Body of pancreas (tissue), 4 donors: ENCODE results near the gene ESYT2.

Experiments used
- POLR2A ChIP-seq, 3 donors: fragments of 450-650 bp; IDR thresholded peaks; one replicate each; pipeline ENCODE4 v1.6.1; 2016; ENCODE audit warnings: antibody characterized with exemption in 3 of 3, mild to moderate bottlenecking in 2 of 3
- TF ChIP-seq, protein P1 (sequence below), 7 experiments: fragments of 450-650 bp in 4 of 7; fragments of 200-600 bp in 3 of 7; sonication (generic) in 3 of 7; IDR thresholded peaks; one replicate each; pipeline ENCODE4 v1.5.1; 2016 to 2019; ENCODE audit warnings: antibody characterized with exemption in 7 of 7

DNA sequence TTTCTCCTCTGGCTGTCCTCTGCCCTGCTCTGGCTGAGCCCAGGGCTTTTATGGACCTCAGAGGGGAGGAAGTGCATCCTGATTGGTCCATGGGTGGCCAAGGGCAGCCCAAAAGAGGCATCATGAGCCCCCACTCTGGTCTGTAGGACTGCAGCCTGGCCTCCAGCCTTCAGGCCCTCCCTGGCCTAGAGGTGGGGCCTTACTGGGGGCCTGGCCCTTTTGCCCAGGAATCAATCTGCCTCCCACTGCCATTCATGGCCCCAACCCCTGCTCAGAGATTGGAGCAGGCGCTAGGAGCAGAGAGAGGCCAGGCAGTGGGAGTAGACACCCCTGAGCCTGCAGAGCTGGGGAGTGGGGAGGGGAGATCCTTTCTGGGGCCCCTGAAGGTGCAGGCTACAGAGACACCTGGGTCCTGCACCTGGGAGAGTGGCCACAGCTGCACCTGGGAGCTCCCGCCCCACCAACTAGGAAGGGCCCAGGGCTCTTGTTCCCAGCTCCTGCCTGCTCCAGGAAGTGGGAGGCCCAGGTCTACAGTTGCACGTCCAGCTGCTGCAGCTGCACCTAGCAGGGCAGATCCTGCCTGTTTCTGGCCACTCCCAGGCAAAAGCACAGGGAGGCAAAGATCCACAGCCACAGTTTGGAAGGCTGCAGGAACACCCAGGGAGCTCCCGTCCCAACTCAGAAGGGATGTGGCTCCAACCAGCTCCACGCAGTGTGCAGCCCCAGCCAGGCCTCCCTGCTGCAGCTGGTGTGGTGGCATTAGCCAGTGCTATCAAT, 20.6 kb upstream of the ESYT2 start:
- TF ChIP-seq, protein P1, sequence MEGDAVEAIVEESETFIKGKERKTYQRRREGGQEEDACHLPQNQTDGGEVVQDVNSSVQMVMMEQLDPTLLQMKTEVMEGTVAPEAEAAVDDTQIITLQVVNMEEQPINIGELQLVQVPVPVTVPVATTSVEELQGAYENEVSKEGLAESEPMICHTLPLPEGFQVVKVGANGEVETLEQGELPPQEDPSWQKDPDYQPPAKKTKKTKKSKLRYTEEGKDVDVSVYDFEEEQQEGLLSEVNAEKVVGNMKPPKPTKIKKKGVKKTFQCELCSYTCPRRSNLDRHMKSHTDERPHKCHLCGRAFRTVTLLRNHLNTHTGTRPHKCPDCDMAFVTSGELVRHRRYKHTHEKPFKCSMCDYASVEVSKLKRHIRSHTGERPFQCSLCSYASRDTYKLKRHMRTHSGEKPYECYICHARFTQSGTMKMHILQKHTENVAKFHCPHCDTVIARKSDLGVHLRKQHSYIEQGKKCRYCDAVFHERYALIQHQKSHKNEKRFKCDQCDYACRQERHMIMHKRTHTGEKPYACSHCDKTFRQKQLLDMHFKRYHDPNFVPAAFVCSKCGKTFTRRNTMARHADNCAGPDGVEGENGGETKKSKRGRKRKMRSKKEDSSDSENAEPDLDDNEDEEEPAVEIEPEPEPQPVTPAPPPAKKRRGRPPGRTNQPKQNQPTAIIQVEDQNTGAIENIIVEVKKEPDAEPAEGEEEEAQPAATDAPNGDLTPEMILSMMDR (IDR thresholded peaks at IDR 0.05) = no peak
- no peak for TF ChIP-seq POLR2A (IDR thresholded peaks at IDR 0.05)
